SJCRH30 (cell line): ENCODE results near the gene CDYL2. TPM values are rescaled to one million over a fixed set of nuclear protein-coding genes. Genes with fewer than 3 reads are reported as not detected.

Experiments used
- DNase-seq, 2 experiments: peaks; one replicate each; pipeline ENCODE4 v3.0.0-alpha.2; 2015 to 2020
- H3K27ac ChIP-seq: fragments of 250-450 bp; sonication (Bioruptor Pico); 2 replicates; pipeline ENCODE4 v1.5.1; 2020; ENCODE audit warnings: mild to moderate bottlenecking, moderate library complexity
- H3K27me3 ChIP-seq: fragments of 250-450 bp; sonication (Bioruptor Pico); 2 replicates; pipeline ENCODE4 v1.5.1; 2020; ENCODE audit warnings: mild to moderate bottlenecking, moderate library complexity
- H3K36me3 ChIP-seq: fragments of 250-450 bp; sonication (Bioruptor Pico); 2 replicates; pipeline ENCODE4 v1.5.1; 2020; ENCODE audit warnings: mild to moderate bottlenecking, moderate library complexity
- H3K4me1 ChIP-seq: fragments of 250-450 bp; sonication (Bioruptor Pico); 2 replicates; pipeline ENCODE4 v1.5.1; 2020; ENCODE audit warnings: mild to moderate bottlenecking, moderate library complexity
- H3K4me3 ChIP-seq: fragments of 250-450 bp; sonication (Bioruptor Pico); 2 replicates; pipeline ENCODE4 v1.5.1; 2020; ENCODE audit warnings: mild to moderate bottlenecking, moderate library complexity
- H3K9me3 ChIP-seq: fragments of 250-450 bp; sonication (Bioruptor Pico); replicated peaks from 2 replicates; pipeline ENCODE4 v1.5.1; 2020; ENCODE audit warnings: mild to moderate bottlenecking, moderate library complexity
- total RNA-seq: library from RNA; depleted of rRNA; stranded (reverse); fragments of >200 nt; shearing (Covaris generic); gene quantifications from 2 replicates; pipeline ENCODE4 v1.2.3, GENCODE V29; 2014

CDYL2 gene
- total RNA-seq, 1 experiment from 2014 or later = 0.14 TPM

DNA sequence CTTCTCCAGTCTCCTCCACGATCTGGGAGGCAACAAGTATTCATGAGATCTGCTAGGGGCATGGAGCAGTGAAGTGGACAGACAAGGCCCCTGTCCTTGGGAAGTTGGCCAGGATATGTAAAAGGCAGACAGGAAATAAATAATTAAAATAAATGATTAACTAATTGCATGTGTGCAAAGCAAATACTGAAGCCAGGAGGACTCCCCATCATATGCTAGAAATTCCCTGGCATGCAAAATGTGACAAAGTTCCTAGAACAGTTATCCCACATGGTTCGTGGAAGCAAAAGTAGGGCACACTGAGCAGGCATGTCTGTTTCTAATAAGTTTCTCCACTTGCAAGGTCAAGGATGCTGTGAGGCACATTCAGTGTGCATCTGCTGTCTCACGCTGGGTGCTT, 86.8 kb downstream of the CDYL2 start:
- Histone ChIP-seq H3K27me3 (no peaks in the 10 kb centered on the region), H3K27ac (no peak overlapping the region), H3K4me1 (no peaks in the 10 kb centered on the region), H3K4me3 (no peak overlapping the region), H3K9me3 (no peaks in the 10 kb centered on the region), H3K36me3 (no peaks in the 10 kb centered on the region)
- no peak for DNase-seq

GRCh38 chr16:80716564-80717139, 87.7 kb downstream of the CDYL2 start:
- H3K36me3 ChIP-seq = no peaks in the 10 kb centered on the region
- no peaks in the 10 kb centered on the region for H3K27me3 ChIP-seq
- H3K4me1 ChIP-seq = no peaks in the 10 kb centered on the region
- no peak for DNase-seq
- no peak overlapping the region for H3K27ac ChIP-seq
- no peaks in the 10 kb centered on the region for H3K9me3 ChIP-seq
- no peak overlapping the region for H3K4me3 ChIP-seq

GRCh38 chr16:80711406-80711805, 93.0 kb downstream of the CDYL2 start:
- H3K9me3 ChIP-seq = no peaks in the 10 kb centered on the region
- no peak for DNase-seq
- H3K4me3 ChIP-seq = no peak overlapping the region
- no peaks in the 10 kb centered on the region for H3K27me3 ChIP-seq
- H3K36me3 ChIP-seq = no peaks in the 10 kb centered on the region
- no peak overlapping the region for H3K27ac ChIP-seq
- H3K4me1 ChIP-seq = no peaks in the 10 kb centered on the region

DNA sequence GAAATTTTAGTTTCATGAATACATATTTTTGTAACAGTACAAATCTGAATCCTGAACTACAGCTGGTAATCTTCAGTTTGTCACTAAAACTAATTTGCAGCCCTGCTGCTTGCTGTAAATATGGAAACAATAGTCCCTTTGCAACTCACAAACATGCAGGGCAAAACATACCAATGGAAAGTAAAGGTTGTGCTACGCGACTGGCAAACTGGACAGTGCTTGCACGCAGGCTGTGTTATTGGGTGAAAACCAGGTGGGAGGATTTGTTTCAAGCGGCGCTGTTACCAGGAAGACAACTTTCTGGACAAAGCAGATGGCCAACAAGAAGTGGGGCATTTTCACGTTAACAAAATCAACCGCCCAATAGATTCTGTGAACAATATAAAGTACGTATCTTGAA, 93.5 kb downstream of the CDYL2 start:
- H3K9me3 ChIP-seq = no peaks in the 10 kb centered on the region

GRCh38 chr16:80708823-80709222, 95.6 kb downstream of the CDYL2 start:
- no peak overlapping the region for H3K27ac ChIP-seq
- H3K4me3 ChIP-seq = no peak overlapping the region
- DNase-seq = no peak
- H3K27me3 ChIP-seq = no peaks in the 10 kb centered on the region
- H3K9me3 ChIP-seq = no peaks in the 10 kb centered on the region
- H3K36me3 ChIP-seq = no peaks in the 10 kb centered on the region
- H3K4me1 ChIP-seq = no peaks in the 10 kb centered on the region

More for the DNA sequence above, 93.5 kb downstream of the CDYL2 start:
- Histone ChIP-seq H3K4me1 (no peaks in the 10 kb centered on the region), H3K36me3 (no peaks in the 10 kb centered on the region), H3K4me3 (no peak overlapping the region), H3K27ac (no peak overlapping the region), H3K27me3 (no peaks in the 10 kb centered on the region)
- no peak for DNase-seq

GRCh38 chr16:80707686-80708085, 96.7 kb downstream of the CDYL2 start:
- Histone ChIP-seq H3K4me3 (no peak overlapping the region), H3K9me3 (no peaks in the 10 kb centered on the region), H3K4me1 (no peaks in the 10 kb centered on the region), H3K27me3 (no peaks in the 10 kb centered on the region), H3K36me3 (no peaks in the 10 kb centered on the region), H3K27ac (no peak overlapping the region)
- DNase-seq = no peak

GRCh38 chr16:80705596-80705995, 98.8 kb downstream of the CDYL2 start:
- Histone ChIP-seq H3K27ac (no peak overlapping the region), H3K4me1 (no peaks in the 10 kb centered on the region), H3K9me3 (no peaks in the 10 kb centered on the region), H3K27me3 (no peaks in the 10 kb centered on the region), H3K36me3 (no peaks in the 10 kb centered on the region), H3K4me3 (no peak overlapping the region)
- DNase-seq = no peak

- Histone ChIP-seq H3K9me3 (no peaks in the 10 kb centered on the region), H3K4me3 (no peak overlapping the region), H3K27ac (no peak overlapping the region), H3K27me3 (no peaks in the 10 kb centered on the region), H3K4me1 (no peaks in the 10 kb centered on the region), H3K36me3 (no peaks in the 10 kb centered on the region)
- no peak for DNase-seq
Measured at GRCh38 chr16:80704751-80705505, 99.5 kb downstream of the CDYL2 start.

DNA sequence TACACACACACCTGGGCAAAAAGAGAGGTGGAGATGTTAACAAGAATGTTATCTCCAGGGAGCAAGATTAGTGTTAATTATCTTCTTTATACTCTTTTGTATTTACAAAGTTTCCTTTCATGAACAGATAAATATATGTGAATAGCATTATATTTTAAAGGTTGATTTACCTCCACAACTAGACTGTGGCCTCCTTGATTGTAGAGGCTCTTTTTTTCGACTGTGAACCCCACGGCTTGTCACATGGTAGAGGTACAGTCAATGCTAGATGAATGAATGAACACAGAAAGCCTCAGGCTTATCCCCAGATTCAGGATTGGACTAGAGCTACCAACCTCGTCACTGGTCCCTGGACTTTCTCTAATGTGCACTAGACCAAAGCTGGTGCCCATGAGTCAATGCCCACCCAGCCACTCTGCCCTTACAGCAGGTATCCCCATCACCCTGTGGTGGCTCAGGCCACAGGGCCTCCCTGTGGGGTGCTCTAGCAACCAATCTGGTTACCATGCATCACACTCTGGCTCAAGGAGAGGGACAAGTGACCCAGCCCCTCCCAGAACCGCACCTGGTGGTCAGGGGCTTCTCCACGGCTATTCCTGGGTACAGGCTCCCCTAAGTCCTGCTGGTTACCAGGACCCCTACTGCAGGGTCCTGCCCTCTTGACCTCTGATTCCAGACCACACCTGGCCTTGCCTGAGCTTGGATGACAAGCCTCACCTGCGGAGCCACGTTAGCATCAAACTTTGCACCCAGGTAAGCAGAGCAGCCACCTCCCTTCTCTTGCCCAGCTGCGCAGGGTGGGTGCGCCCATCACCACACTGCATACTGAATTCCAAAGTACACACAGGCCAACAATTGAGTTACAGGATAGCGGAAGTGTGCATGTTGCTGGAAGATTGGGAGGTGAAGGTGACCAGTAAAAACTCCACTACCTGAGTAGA, 101.0 kb downstream of the CDYL2 start:
- no peak overlapping the region for H3K27ac ChIP-seq
- H3K4me1 ChIP-seq = no peaks in the 10 kb centered on the region
- H3K9me3 ChIP-seq = no peaks in the 10 kb centered on the region
- H3K36me3 ChIP-seq = no peaks in the 10 kb centered on the region
- H3K4me3 ChIP-seq = no peak overlapping the region
- DNase-seq = no peak
- no peaks in the 10 kb centered on the region for H3K27me3 ChIP-seq

DNA sequence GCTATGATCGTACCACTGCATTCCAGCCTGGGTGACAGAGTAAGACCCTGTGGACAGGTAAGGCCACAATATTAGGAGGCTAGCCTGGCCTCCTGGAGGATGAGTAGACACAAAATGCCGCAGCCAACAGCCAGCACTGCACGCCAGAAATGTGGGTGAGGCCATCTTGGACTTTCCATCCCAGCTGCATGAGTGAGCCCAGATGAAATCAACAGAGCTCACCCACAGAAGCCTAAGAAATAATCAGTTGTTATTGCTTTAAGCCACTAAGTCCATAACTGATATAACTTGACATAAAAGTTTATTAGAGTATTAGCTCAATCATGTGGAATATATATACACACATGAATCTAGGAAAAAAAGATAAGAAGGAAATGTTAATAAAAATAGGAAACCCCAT, 101.7 kb downstream of the CDYL2 start:
- H3K36me3 ChIP-seq = no peaks in the 10 kb centered on the region
- H3K9me3 ChIP-seq = no peaks in the 10 kb centered on the region
- no peaks in the 10 kb centered on the region for H3K4me1 ChIP-seq
- no peak for DNase-seq
- no peaks in the 10 kb centered on the region for H3K27me3 ChIP-seq
- no peak overlapping the region for H3K27ac ChIP-seq
- no peak overlapping the region for H3K4me3 ChIP-seq

DNA sequence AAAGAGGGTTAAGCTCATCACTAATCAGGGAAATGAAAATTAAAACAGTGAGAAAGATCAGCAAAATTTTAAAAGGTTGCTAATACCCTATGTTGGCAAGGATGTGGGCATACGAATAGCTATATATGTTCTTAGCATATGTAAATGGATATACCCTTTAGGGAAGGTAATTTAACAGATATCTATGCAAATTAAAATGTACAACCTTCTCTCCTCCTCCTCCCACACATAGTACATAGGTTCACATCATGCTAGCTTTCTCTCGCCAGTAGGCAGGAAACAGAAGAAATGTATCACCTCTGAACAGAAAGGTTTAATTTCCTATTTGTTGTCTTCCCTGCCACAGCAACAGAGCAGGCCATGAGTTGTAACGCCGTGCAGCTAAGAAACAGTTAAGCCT, 103.8 kb downstream of the CDYL2 start:
- no peak overlapping the region for H3K27ac ChIP-seq
- no peak overlapping the region for H3K4me3 ChIP-seq
- no peaks in the 10 kb centered on the region for H3K4me1 ChIP-seq
- no peaks in the 10 kb centered on the region for H3K27me3 ChIP-seq
- no peak for DNase-seq
- no peaks in the 10 kb centered on the region for H3K36me3 ChIP-seq
- no peaks in the 10 kb centered on the region for H3K9me3 ChIP-seq

- DNase-seq = no peak
- no peaks in the 10 kb centered on the region for H3K36me3 ChIP-seq
- no peaks in the 10 kb centered on the region for H3K4me1 ChIP-seq
- H3K4me3 ChIP-seq = no peak overlapping the region
- H3K9me3 ChIP-seq = no peaks in the 10 kb centered on the region
- H3K27ac ChIP-seq = no peak overlapping the region
- no peaks in the 10 kb centered on the region for H3K27me3 ChIP-seq
Measured at GRCh38 chr16:80695020-80695419, 109.4 kb downstream of the CDYL2 start.

- Histone ChIP-seq H3K4me1 (no peaks in the 10 kb centered on the region), H3K4me3 (no peak overlapping the region), H3K27me3 (no peaks in the 10 kb centered on the region), H3K9me3 (no peaks in the 10 kb centered on the region), H3K36me3 (no peaks in the 10 kb centered on the region), H3K27ac (no peak overlapping the region)
- DNase-seq = no peak
Measured at GRCh38 chr16:80693553-80693952, 110.8 kb downstream of the CDYL2 start.

DNA sequence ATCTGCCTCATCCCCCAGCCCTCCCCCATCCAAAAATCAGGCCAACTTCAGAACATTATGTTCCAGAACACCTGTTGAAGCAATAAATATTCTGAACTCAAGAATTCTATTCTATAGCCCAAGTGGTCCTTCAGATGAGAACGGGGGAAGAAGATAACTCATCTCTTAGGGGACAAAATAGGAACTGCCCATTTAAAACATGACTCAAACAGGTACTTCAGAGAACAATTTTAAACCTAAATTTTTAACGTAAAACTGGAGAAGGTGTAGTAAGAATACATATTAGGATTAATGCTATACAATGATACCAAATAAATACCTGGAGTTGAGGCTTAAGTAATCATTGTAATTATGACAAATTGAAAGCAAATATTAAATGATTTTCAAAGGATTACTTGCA, 112.1 kb downstream of the CDYL2 start:
- H3K27me3 ChIP-seq = no peaks in the 10 kb centered on the region
- H3K27ac ChIP-seq = no peak overlapping the region
- DNase-seq = no peak
- no peaks in the 10 kb centered on the region for H3K4me1 ChIP-seq
- no peaks in the 10 kb centered on the region for H3K36me3 ChIP-seq
- H3K9me3 ChIP-seq = no peaks in the 10 kb centered on the region
- H3K4me3 ChIP-seq = no peak overlapping the region

- H3K4me1 ChIP-seq = no peaks in the 10 kb centered on the region
- DNase-seq = no peak
- H3K9me3 ChIP-seq = no peaks in the 10 kb centered on the region
- H3K27me3 ChIP-seq = no peaks in the 10 kb centered on the region
- no peak overlapping the region for H3K4me3 ChIP-seq
- H3K27ac ChIP-seq = no peak overlapping the region
- H3K36me3 ChIP-seq = no peaks in the 10 kb centered on the region
Measured at GRCh38 chr16:80691111-80691741, 113.2 kb downstream of the CDYL2 start.
